GM08714 (cell line): Measurements from ENCODE around the gene WRAP73.

Experiments
- H3K4me3 ChIP-seq: fragments of 200-500 bp; sonication (Bioruptor generic); 2 replicates; pipeline ENCODE4 v1.5.1; 2014; ENCODE audit warnings: mild to moderate bottlenecking, low read length, inconsistent platforms
- ZNF274 ChIP-seq: IDR thresholded peaks from 2 replicates; pipeline ENCODE4 v1.6.1; 2012; ENCODE audit warnings: mild to moderate bottlenecking, low read depth, low read length

Gene WRAP73

DNA sequence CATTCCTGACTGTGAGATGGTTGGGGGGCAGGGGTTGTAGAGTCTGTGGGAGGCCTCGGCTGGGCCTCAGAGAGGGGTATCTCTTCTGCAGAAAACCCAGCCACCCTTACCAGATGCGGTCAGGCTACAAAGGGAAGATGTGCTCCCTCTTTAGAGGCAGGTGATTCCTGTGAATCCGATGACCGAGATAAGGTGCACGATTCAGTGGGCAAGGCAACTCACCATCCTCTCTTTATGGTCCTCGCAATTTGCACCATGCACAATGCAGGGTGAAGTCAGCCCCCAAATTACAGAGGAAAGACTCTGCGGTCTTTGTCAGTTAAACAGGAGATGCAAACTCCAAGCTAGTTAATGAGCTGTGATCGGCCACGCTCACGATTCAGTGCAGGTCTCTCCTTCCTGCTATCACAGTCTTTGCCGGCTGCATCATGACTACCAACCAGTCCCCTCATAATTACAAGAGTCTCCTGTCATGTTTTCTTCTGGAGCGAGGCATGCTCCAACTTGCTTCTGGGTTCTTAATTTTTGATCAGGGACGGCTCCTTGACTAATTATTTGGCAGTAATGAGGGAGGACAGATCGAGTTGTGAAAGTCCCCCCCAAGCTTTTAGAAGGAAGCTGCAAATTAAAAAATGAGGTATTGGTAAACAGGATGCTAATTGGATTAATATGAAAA, 14.9 kb upstream of the WRAP73 start:
- H3K4me3 ChIP-seq, result no peak overlapping the region; the same call in 1 of the 2 replicates
- no peak for TF ChIP-seq ZNF274

DNA sequence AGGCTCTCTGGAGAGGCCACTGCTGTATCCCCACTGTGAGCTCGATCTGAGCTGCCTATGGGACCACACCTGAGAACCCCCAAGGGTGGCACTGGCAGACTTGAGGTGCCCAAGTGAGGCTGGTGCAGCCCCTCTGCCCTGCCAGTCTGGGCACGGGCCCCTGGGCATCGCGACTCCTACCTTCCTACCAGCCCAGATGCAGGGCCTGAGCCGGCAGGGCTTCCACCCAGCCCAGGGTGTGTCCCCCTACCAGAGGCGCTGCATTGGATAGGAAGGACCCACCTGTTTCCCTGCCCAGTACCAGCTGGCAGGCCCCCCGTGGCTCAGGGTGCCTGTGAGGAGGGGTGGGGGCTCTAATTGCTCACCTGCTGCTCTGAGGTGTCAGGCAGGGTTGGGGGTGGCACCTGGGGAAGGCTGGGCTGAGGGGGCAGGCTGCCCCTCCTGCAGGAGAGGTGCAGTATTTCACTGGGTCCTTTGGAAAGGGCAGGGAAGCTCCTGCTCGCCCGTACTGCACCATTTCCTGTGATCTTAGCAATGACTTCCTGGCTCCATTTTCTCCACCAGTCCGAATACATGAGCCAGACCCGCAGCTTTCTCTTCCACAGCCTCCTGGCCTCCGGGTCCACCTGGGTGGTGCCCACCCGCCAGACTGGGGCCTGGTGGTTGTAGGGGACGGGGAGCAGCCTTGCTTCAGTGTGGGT, 14.2 kb upstream of the WRAP73 start:
- TF ChIP-seq ZNF274, result no peak
- H3K4me3 ChIP-seq, result no peak overlapping the region

DNA sequence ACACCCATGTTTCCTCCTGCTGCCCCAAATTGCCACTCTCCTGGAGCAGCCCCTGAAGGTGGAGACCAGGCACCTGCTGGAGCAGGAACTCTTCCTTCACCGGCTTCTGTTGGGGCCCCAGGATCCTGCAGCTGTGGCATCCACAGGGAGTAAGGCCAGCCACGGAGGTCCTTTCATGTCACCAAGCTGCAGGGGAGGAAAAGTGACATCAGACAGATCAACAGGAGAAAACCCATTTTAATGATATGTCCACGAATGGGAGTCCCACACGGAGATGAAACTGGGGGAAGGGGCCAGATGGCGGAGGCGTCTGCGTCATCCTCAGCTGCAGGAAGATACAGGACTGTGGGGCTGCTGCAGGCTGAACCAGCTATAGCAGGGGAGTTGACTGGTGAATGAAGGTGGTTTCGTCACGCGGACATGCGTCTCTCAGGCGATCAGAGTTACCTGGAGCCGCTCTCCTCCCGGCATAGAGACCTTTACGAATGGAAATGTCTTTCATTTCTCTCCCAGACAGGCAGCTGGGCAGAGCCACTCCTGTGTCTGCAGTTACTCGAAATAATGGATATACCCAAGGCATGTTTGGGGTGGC, 12.3 kb upstream of the WRAP73 start:
- TF ChIP-seq ZNF274, result no peak
- no peak overlapping the region for H3K4me3 ChIP-seq

DNA sequence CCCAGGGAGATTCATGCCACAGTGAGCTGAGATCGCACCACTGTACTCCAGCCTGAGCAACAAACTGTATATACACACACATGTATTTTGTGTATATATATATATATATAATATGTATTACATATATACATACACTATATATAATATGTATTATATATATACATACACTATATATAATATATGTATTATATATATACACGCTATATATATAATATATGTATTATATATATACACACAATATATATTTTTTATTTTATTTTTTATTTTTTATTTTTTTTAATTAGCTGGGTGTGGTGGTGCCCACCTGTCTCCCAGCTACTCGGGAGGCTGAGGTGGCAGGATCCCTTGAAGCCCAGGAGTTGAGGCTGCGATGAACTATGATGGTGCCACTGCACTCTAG, 11.7 kb upstream of the WRAP73 start:
- TF ChIP-seq ZNF274, result no peak
- H3K4me3 ChIP-seq, result no peak overlapping the region

DNA sequence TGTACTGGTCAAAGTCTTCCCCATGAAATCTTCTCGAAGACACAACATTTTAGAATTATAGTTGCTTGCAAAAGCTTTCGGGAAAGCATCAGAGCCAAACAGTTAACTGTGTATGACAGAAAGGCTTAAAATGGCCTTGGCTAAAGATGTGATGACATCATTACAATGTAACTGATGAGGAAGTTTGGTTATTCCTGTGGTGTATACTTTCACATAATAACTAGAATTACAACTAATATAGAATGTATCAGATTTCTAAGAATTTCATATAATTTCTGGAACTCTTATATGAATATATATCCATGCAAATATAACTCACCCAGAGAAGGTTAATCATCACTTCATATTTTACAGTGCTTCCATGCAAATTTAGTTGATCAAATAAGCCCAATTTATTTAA, 10.8 kb upstream of the WRAP73 start:
- no peak overlapping the region for H3K4me3 ChIP-seq
- no peak for TF ChIP-seq ZNF274

DNA sequence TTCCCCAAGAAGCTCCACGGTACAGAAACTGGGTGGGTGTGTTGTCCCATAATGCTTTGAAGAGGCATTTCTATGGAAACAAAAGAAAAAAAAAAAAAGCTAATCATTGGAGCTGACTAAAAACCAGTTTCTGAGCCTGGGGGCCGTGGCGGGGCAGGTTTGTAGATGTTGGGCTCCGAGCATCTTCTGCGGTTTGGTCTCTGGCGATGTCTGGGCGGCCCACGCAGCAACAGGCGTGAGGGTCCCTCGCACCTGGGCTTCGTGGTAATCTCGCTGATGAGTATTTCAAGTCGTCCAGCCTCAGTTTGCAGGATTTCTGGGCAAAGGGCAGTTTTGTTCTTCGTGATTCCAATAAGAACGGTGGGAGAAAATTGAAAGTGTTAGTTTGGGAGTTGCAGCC, 9.2 kb upstream of the WRAP73 start:
- TF ChIP-seq ZNF274, result no peak
- no peak overlapping the region for H3K4me3 ChIP-seq

DNA sequence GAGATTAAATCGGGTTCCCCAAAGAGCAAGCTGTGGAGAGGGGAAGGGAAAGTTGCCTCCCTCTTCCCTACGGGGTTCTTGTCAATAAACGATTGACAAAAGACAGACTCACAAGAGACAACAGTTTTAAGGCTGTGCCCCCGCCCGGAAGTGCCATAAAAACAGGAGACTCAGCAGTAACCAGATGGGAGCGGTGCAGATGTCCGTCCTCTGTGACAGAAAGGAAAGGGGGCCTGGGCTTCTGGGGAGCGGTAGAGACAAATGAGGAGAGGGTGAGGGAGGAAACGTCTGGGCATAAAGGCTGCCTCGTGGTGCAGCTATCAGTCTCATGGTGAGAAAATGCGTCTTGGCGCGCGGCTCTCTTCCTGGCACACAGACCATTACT, 8.3 kb upstream of the WRAP73 start:
- no peak for TF ChIP-seq ZNF274
- H3K4me3 ChIP-seq, result no peak overlapping the region

DNA sequence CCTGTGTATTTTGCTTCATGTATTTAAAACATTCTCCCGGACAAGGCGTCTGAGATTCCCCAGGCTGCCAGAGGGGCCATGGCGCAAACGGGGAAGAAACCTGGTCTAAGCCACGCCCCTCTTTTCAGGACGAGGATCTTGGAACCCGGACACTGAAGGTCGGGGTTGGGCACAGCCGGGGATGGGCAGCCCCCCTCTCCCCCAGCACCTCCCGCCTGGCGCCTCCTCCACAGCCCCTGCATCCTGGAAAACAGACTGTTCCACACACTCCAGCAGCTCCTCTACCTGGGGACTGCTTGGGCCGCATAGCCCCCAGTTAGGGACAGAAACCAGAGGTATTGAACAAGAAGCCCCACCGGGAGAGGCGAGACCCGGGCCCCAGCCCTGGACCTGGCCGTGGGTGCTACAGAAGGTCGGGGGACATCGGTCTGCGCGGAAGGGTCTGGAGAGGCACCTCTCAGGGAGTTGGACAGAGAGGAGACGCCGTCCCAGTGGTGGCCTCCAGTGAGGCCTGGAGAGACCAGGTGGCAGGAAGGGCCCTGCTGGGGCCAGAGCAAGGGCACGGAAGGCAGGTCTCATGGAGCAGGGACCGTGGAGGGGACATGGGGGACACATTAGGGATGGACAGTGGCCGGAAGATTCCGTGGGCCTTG, 7.8 kb upstream of the WRAP73 start:
- no peak for TF ChIP-seq ZNF274
- H3K4me3 ChIP-seq, result no peak overlapping the region

DNA sequence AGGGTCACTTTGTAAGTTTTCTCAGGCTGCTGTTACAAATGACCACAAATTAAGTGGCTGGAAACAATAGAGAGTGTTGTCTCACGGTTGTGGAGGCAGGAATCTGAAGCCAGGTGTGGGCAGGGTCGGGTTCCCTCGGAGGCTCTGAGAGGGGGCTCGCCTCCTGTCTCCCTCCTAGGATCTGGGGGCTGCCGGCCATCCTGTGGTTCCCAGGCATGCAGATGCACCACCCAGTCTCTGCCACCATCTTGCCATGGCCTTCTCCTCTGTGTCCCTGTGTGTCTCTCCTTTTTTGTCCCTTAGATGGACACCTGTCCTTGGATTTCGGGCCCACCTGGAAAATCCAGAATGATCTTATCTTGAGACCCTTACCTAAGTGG, 7.2 kb upstream of the WRAP73 start:
- H3K4me3 ChIP-seq, result no peak overlapping the region
- TF ChIP-seq ZNF274, result no peak

DNA sequence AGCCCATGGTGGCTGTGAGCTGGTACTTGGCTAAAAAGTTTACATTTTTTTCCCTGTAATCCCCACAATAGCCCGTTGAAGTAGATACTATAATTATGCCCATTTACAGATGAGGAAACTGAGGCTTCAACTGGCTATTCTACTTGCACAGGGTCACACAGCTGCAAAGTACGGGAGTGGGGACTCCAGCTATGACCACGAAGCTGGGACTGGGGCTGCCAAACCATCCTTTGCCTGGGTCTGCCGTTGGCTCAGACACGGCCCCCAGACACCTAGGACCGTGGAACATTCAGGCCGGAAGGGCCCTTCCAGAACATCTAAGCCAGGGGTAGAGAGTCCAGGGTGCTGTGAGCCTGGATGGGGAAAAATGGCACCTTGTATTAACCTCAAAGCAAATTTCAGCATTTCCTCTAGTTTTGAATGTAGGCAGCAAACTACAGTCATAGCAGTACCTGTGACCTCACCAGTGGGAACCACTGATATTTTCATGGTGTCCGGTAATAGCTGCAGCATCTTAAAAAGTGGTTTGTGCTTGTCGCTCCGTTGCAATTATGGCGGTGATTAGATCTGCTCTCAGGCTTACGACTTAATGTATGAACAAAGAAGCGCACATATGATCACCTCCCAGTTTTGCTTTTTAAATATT, 6.7 kb upstream of the WRAP73 start:
- TF ChIP-seq ZNF274, result no peak
- H3K4me3 ChIP-seq, result no peak overlapping the region

DNA sequence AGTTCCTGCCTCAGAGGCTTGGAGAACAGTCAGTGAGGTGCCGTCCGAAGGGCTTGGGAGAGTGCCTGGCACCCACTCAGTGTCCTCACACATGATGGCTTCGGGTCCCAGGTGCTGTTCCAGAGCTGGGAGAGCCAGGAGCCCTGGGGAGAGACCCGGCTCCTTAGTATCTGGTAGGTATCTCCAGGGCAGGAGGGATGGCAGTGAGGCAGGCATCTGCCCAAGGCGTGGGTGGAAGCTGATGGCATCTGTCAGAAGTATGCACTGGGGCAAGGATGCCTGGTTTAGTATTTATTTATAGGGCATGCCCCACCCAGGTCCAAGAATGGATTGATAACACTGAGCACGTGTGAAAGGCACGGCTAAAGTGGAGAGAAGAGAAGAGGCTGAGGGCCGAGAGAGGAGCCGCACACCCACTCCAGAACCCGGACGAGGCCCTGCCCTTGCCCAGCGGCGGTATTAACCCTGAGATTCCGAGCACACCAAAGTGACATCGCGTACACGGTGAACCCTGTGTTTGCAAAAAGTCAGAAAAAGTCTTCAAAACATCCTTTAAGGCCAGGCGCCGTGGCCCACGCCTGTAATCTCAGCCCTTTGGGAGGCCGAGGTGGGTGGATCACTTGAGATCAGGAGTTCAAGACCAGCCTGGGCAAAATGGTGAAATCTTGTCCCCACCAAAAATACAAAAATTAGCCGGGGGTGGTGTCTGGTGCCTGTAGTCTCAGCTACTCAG, 4.8 kb upstream of the WRAP73 start:
- H3K4me3 ChIP-seq, result no peak overlapping the region
- TF ChIP-seq ZNF274, result no peak

DNA sequence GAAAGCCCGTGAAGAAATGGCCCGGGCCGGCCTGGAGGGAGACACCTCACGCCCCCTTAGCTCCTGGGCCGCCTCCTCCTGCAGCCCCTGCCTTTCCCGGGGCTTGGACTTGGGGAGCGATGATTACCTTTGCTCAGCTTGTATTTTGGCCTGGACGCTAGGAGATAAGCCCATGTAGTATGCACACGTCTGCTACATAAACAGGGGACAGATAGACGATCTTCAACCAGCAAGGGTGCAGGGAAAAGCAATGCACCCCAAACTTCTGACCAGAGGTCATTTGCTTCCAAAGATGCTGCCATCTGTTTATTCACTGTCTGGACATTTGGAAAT, 3.3 kb upstream of the WRAP73 start:
- no peak for TF ChIP-seq ZNF274
- H3K4me3 ChIP-seq, result peak overlapping the region; percentile 33

DNA sequence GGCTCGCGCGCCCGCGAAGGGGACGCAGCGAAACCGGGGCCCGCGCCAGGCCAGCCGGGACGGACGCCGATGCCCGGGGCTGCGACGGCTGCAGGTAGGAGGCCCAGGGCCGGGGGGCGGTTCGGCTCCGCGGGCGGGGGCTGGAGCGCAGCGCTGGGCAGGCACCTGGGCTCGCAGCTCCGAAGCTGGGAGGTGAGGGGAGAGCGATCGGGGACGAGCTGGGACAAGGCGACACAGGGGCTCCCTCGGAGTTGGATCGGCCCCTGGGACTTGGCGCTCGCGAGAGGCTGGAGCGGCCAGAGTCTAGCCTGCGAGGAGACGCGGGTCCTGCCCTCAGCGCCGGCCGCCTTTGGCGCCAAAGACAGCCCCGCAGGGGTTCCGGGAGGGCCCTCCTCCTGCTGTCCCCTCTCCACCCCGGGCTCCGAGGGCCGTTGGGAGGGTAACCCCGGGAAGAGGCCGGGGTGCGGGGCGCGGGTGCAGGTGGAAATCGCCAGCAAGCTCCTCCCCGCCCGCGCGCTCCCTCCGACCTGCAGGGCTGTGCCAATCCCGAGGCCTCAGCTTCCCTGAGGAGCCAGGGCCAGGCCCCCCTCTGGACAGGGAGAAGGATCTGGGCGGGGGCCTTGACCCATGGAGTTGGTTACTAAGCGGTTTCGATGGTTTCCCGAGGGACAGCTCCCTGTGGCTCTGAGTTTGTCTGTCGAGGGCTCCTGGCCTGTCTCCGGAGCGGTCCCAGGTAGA, 2.8 kb upstream of the WRAP73 start:
- peak overlapping the region; percentile 33 for H3K4me3 ChIP-seq
- no peak for TF ChIP-seq ZNF274
